OCI-LY1 (cell line): ENCODE measurements around the gene HECW1.

Experiments used
- EZH2 ChIP-seq: fragments of 200-600 bp; sonication (generic), shearing (Covaris generic); IDR thresholded peaks from 2 replicates; pipeline ENCODE4 v1.8.0; 2017; ENCODE audit warnings: borderline replicate concordance, mixed run types, mild to moderate bottlenecking, antibody characterized with exemption, low read length, moderate library complexity, mixed read lengths
- TF ChIP-seq, protein P1 (sequence below): fragments of 200-600 bp; sonication (generic), shearing (Covaris generic); IDR thresholded peaks from 2 replicates; pipeline ENCODE4 v1.5.1; 2017; ENCODE audit warnings: mild to moderate bottlenecking, antibody characterized with exemption, low read length, moderate library complexity, mixed read lengths

DNA sequence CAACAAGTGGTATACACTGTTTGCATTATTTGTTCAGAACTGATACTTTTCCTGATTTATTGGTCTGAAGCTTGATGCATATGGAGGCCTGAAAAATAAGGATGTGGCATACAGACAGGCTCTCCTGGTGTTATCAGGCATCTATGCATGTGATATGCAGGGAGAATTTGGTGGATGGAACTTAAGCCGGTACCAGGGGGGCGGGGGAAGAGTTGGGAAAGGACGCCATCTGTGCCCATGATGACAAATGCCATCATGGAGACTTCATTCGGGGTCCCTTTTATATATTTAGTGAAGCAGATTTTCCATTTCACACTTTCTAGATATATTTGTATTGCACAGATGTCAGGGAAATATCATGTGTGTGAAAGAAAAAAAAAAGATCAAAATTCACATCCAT is 5.4 kb downstream of the HECW1 start:
- TF ChIP-seq, protein P1, sequence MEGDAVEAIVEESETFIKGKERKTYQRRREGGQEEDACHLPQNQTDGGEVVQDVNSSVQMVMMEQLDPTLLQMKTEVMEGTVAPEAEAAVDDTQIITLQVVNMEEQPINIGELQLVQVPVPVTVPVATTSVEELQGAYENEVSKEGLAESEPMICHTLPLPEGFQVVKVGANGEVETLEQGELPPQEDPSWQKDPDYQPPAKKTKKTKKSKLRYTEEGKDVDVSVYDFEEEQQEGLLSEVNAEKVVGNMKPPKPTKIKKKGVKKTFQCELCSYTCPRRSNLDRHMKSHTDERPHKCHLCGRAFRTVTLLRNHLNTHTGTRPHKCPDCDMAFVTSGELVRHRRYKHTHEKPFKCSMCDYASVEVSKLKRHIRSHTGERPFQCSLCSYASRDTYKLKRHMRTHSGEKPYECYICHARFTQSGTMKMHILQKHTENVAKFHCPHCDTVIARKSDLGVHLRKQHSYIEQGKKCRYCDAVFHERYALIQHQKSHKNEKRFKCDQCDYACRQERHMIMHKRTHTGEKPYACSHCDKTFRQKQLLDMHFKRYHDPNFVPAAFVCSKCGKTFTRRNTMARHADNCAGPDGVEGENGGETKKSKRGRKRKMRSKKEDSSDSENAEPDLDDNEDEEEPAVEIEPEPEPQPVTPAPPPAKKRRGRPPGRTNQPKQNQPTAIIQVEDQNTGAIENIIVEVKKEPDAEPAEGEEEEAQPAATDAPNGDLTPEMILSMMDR: no peak
- TF ChIP-seq EZH2: no peak
